HG03342 (cell line): ENCODE data around the gene PAX5.

Experiments
- ATAC-seq: cut with Tn5 transposase; IDR thresholded peaks from one replicate; pipeline ENCODE4 v1.9.1; 2021; ENCODE audit warnings: mild to moderate bottlenecking, moderate library complexity; ENCODE audit not compliant: unreplicated experiment

PAX5 gene

GRCh38 chr9:36935768-36936497, 98.1 kb downstream of the PAX5 start:
- ATAC-seq, result peak; percentile 72

- ATAC-seq, result peak; percentile 19
Observed at GRCh38 chr9:36935332-36935731, 98.7 kb downstream of the PAX5 start.

GRCh38 chr9:36934478-36935065, 99.5 kb downstream of the PAX5 start:
- no peak for ATAC-seq

GRCh38 chr9:36933676-36934215, 100.3 kb downstream of the PAX5 start:
- ATAC-seq, result no peak

GRCh38 chr9:36932198-36932597, 101.9 kb downstream of the PAX5 start:
- ATAC-seq, result no peak

- no peak for ATAC-seq
Observed at GRCh38 chr9:36930941-36931340, 103.1 kb downstream of the PAX5 start.

- ATAC-seq, result no peak
Observed at GRCh38 chr9:36929350-36929675, 104.8 kb downstream of the PAX5 start.

- peak; percentile 51 for ATAC-seq
Observed at GRCh38 chr9:36928670-36929349, 105.3 kb downstream of the PAX5 start.

- ATAC-seq, result no peak
Observed at GRCh38 chr9:36928210-36928609, 105.9 kb downstream of the PAX5 start.

GRCh38 chr9:36924757-36925432, 109.2 kb downstream of the PAX5 start:
- no peak for ATAC-seq

GRCh38 chr9:36924071-36924470, 110.0 kb downstream of the PAX5 start:
- ATAC-seq, result no peak

GRCh38 chr9:36923025-36923625, 110.9 kb downstream of the PAX5 start:
- no peak for ATAC-seq

- ATAC-seq, result no peak
Observed at GRCh38 chr9:36922548-36922947, 111.5 kb downstream of the PAX5 start.

GRCh38 chr9:36914212-36914577, 119.9 kb downstream of the PAX5 start:
- ATAC-seq, result no peak

- ATAC-seq, result no peak
Observed at GRCh38 chr9:36913393-36914211, 120.5 kb downstream of the PAX5 start.

- ATAC-seq, result no peak
Observed at GRCh38 chr9:36912620-36913019, 121.4 kb downstream of the PAX5 start.

- no peak for ATAC-seq
Observed at GRCh38 chr9:36911601-36912412, 122.3 kb downstream of the PAX5 start.

- no peak for ATAC-seq
Observed at GRCh38 chr9:36911037-36911436, 123.0 kb downstream of the PAX5 start.

GRCh38 chr9:36906492-36906891, 127.6 kb downstream of the PAX5 start:
- ATAC-seq, result no peak
